Stimulated activated CD4-positive, alpha-beta T cell treated with anti-CD3 and anti-CD28 coated beads, Interleukin-1b, Interleukin-23, amount 100 ng/mL, for 24 hours (primary cell): ENCODE data around the gene TEX47.

Experiments used
- DNase-seq, 4 experiments: peaks; one replicate each; pipeline ENCODE4 v3.0.0-alpha.2; 2020; ENCODE audit warnings: low read depth in 4 of 4, low spot score in 1 of 4

TEX47 gene

GRCh38 chr7:88795553-88795952, at the start of gene TEX47:
TSS of gene TEX47 (minus strand) at chr7:88795737. CDS start at chr7:88794942, 795 bp downstream.
- DNase-seq: no peak

- no peak for DNase-seq
Observed at GRCh38 chr7:88845091-88845490, 49.6 kb upstream of the TEX47 start.

- no peak for DNase-seq
Observed at GRCh38 chr7:88842201-88842600, 46.7 kb upstream of the TEX47 start.

GRCh38 chr7:88835147-88835728, 39.7 kb upstream of the TEX47 start:
- DNase-seq: no peak

- no peak for DNase-seq
Observed at GRCh38 chr7:88826222-88826621, 30.7 kb upstream of the TEX47 start.

GRCh38 chr7:88818552-88818951, 23.0 kb upstream of the TEX47 start:
- DNase-seq: no peak

- no peak for DNase-seq
Observed at GRCh38 chr7:88806280-88807037, 10.9 kb upstream of the TEX47 start.

GRCh38 chr7:88801046-88801445, 5.5 kb upstream of the TEX47 start:
- no peak for DNase-seq

- no peak for DNase-seq
Observed at GRCh38 chr7:88792361-88792760, 3.2 kb downstream of the TEX47 start.

GRCh38 chr7:88791891-88792290, 3.6 kb downstream of the TEX47 start:
- no peak for DNase-seq

GRCh38 chr7:88789480-88790064, 6.0 kb downstream of the TEX47 start:
- no peak for DNase-seq

GRCh38 chr7:88787777-88788176, 7.8 kb downstream of the TEX47 start:
- DNase-seq: no peak

- DNase-seq: no peak
Observed at GRCh38 chr7:88775838-88776237, 19.7 kb downstream of the TEX47 start.

- no peak for DNase-seq
Observed at GRCh38 chr7:88772776-88773175, 22.8 kb downstream of the TEX47 start.

- no peak for DNase-seq
Observed at GRCh38 chr7:88771417-88771816, 24.1 kb downstream of the TEX47 start.

GRCh38 chr7:88761779-88762178, 33.8 kb downstream of the TEX47 start:
- no peak for DNase-seq

- DNase-seq: no peak
Observed at GRCh38 chr7:88760136-88760515, 35.4 kb downstream of the TEX47 start.

- DNase-seq: no peak
Observed at GRCh38 chr7:88759230-88760135, 36.1 kb downstream of the TEX47 start, which contains the start of gene ZNF804B. TSS of gene ZNF804B (plus strand) at chr7:88759700. CDS start at chr7:88759977, 277 bp downstream.

- no peak for DNase-seq
Observed at GRCh38 chr7:88758381-88759229, 36.9 kb downstream of the TEX47 start.

GRCh38 chr7:88757371-88757770, 38.2 kb downstream of the TEX47 start:
- no peak for DNase-seq
